Neural progenitor cell (in vitro differentiated cells): ENCODE results near the gene DROSHA. TPM values are rescaled to one million over a fixed set of nuclear protein-coding genes. Genes with fewer than 3 reads are reported as not detected.

Source experiments
- DNase-seq: peaks from one replicate; pipeline ENCODE4 v3.0.0-alpha.2; 2016; ENCODE audit warnings: low spot score
- H2AFZ ChIP-seq: fragments of 200-600 bp; sonication (generic); replicated peaks from 2 replicates; pipeline ENCODE4 v1.6.1; 2016; ENCODE audit warnings: antibody characterized with exemption
- H3F3A ChIP-seq: fragments of 200-600 bp; sonication (generic); 2 replicates; pipeline ENCODE4 v1.6.1; 2016; ENCODE audit warnings: antibody characterized with exemption, low read depth
- H3K27ac ChIP-seq: fragments of 200-600 bp; sonication (generic); 2 replicates; pipeline ENCODE4 v1.5.1; 2016; ENCODE audit warnings: mild to moderate bottlenecking
- H3K27me3 ChIP-seq: fragments of 200-600 bp; sonication (generic); 2 replicates; pipeline ENCODE4 v1.6.1; 2016; ENCODE audit warnings: mild to moderate bottlenecking, moderate library complexity
- H3K36me3 ChIP-seq: fragments of 200-600 bp; sonication (generic); 2 replicates; pipeline ENCODE4 v1.5.1; 2016
- H3K4me1 ChIP-seq: fragments of 200-600 bp; sonication (generic); 2 replicates; pipeline ENCODE4 v1.6.1; 2016; ENCODE audit warnings: mixed run types
- H3K4me2 ChIP-seq: fragments of 200-600 bp; sonication (generic); 2 replicates; pipeline ENCODE4 v1.6.1; 2016
- H3K4me3 ChIP-seq: fragments of 200-600 bp; sonication (generic); 2 replicates; pipeline ENCODE4 v1.5.1; 2016
- H3K79me2 ChIP-seq: fragments of 200-600 bp; sonication (generic); 2 replicates; pipeline ENCODE4 v1.6.1; 2016; ENCODE audit warnings: low read depth
- H3K9ac ChIP-seq: fragments of 200-600 bp; sonication (generic); 2 replicates; pipeline ENCODE4 v1.6.1; 2016
- H3K9me3 ChIP-seq: fragments of 200-600 bp; sonication (generic); 2 replicates; pipeline ENCODE4 v1.5.1; 2016; ENCODE audit warnings: low read depth
- H4K20me1 ChIP-seq: fragments of 200-600 bp; sonication (generic); 2 replicates; pipeline ENCODE4 v1.6.1; 2016; ENCODE audit warnings: low read depth
- H3K27ac Mint-ChIP-seq: 3 replicates; pipeline ENCODE4 v1.8.0; 2021; ENCODE audit warnings: mixed read lengths
- H3K27me3 Mint-ChIP-seq: 2 replicates; pipeline ENCODE4 v1.8.0; 2022; ENCODE audit warnings: low read depth, mild to moderate bottlenecking, inconsistent platforms, moderate library complexity, mixed read lengths; ENCODE audit not compliant: insufficient read depth
- H3K36me3 Mint-ChIP-seq: 3 replicates; pipeline ENCODE4 v1.8.0; 2021; ENCODE audit warnings: mixed read lengths
- H3K4me1 Mint-ChIP-seq: 3 replicates; pipeline ENCODE4 v1.8.0; 2021; ENCODE audit warnings: mixed read lengths
- H3K4me3 Mint-ChIP-seq: 3 replicates; pipeline ENCODE4 v1.8.0; 2021; ENCODE audit warnings: mild to moderate bottlenecking, moderate library complexity, mixed read lengths
- H3K9me3 Mint-ChIP-seq: 3 replicates; pipeline ENCODE4 v1.8.0; 2020; ENCODE audit warnings: mixed read lengths
- EZH2 ChIP-seq: fragments of 200-600 bp; sonication (generic); IDR thresholded peaks from 2 replicates; pipeline ENCODE4 v1.6.1; 2017; ENCODE audit warnings: antibody characterized with exemption, mild to moderate bottlenecking, moderate library complexity
- EZH2phosphoT487 ChIP-seq: fragments of 200-600 bp; sonication (generic); IDR thresholded peaks from 2 replicates; pipeline ENCODE4 v1.6.1; 2017; ENCODE audit warnings: antibody characterized with exemption
- total RNA-seq: library from RNA; depleted of rRNA; stranded (reverse); fragments of >200 nt; gene quantifications from 2 replicates; pipeline ENCODE4 v1.2.3, GENCODE V29; 2015; ENCODE audit warnings: low replicate concordance
- TF ChIP-seq, protein P1 (sequence below): fragments of 200-600 bp; sonication (generic); IDR thresholded peaks from 2 replicates; pipeline ENCODE4 v1.5.1; 2017; ENCODE audit warnings: antibody characterized with exemption, mild to moderate bottlenecking

The DROSHA gene
- total RNA-seq, 1 donor from 2014 or later = 80.3 TPM

DNA sequence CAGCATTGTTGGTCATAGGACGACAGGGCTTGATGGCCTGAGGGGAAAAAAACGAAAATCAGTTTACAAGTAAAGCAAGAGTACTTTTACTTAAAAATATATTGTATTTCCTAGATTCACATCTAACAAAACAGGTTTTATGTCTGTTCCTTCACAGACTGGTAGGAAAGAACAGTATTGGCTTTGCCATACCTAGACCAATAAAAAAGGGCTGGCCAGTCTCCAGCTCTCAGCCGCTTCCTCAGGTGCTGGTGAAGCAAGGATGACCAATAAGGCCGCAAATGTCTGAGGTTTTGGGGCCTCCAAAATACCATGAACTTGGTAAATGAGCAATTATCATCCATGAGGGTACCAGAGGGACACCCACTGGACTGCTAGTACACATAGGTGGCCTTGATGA, 36.6 kb downstream of the DROSHA start:
- H3K27ac ChIP-seq = no peak overlapping the region
- H2AFZ ChIP-seq = no peak overlapping the region
- peaks cover 16% of the 10 kb centered on the region for H3K36me3 ChIP-seq
- Mint-ChIP-seq H3K4me1 (peaks cover 4% of the 10 kb centered on the region), H3K4me3 (no peak overlapping the region), H3K27me3 (peaks cover 2% of the 10 kb centered on the region), H3K27ac (no peak overlapping the region), H3K36me3 (peaks cover 39% of the 10 kb centered on the region), H3K9me3 (no peaks in the 10 kb centered on the region)
- H3K4me1 ChIP-seq = no peaks in the 10 kb centered on the region
- no peak for DNase-seq
- no peaks in the 10 kb centered on the region for H3F3A ChIP-seq
- no peak overlapping the region for H3K4me2 ChIP-seq
- H3K79me2 ChIP-seq = no peaks in the 10 kb centered on the region
- H3K27me3 ChIP-seq = no peaks in the 10 kb centered on the region
- no peak for TF ChIP-seq EZH2phosphoT487
- no peak for TF ChIP-seq EZH2
- no peak overlapping the region for H3K4me3 ChIP-seq
- no peaks in the 10 kb centered on the region for H4K20me1 ChIP-seq
- H3K9ac ChIP-seq = no peak overlapping the region
- H3K9me3 ChIP-seq = no peaks in the 10 kb centered on the region

DNA sequence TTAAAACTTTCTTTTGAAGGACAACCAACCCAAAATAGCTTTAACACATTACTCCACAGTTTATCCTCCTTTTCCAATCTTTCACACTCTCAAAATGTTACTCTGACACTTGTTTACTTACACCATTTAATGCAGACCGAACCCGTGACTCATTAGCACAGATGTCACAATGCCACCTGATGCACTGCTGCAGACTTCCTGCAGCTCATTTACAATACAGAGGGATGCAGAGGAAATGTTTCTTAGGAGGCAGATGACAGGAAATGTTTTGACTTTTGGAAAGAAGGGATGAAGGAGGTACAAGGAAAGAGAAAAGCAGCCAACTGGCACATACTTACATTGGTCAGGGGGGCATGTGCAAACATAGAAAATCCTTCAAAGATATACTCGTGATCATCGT, 39.0 kb downstream of the DROSHA start:
- Histone ChIP-seq H3K27me3 (no peaks in the 10 kb centered on the region), H3K27ac (no peak overlapping the region), H3K4me2 (no peak overlapping the region), H3K9ac (no peak overlapping the region), H2AFZ (no peak overlapping the region), H3K4me1 (no peaks in the 10 kb centered on the region), H3K79me2 (no peaks in the 10 kb centered on the region), H3K9me3 (no peaks in the 10 kb centered on the region), H3K4me3 (no peak overlapping the region), H3K36me3 (peaks cover 18% of the 10 kb centered on the region), H4K20me1 (no peaks in the 10 kb centered on the region), H3F3A (no peaks in the 10 kb centered on the region)
- DNase-seq = no peak
- TF ChIP-seq, protein P1, sequence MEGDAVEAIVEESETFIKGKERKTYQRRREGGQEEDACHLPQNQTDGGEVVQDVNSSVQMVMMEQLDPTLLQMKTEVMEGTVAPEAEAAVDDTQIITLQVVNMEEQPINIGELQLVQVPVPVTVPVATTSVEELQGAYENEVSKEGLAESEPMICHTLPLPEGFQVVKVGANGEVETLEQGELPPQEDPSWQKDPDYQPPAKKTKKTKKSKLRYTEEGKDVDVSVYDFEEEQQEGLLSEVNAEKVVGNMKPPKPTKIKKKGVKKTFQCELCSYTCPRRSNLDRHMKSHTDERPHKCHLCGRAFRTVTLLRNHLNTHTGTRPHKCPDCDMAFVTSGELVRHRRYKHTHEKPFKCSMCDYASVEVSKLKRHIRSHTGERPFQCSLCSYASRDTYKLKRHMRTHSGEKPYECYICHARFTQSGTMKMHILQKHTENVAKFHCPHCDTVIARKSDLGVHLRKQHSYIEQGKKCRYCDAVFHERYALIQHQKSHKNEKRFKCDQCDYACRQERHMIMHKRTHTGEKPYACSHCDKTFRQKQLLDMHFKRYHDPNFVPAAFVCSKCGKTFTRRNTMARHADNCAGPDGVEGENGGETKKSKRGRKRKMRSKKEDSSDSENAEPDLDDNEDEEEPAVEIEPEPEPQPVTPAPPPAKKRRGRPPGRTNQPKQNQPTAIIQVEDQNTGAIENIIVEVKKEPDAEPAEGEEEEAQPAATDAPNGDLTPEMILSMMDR = no peak
- TF ChIP-seq EZH2 (no peak), EZH2phosphoT487 (no peak)
- H3K27ac Mint-ChIP-seq = no peak overlapping the region
- H3K4me3 Mint-ChIP-seq = no peak overlapping the region
- H3K36me3 Mint-ChIP-seq = peaks cover 43% of the 10 kb centered on the region
- peaks cover 2% of the 10 kb centered on the region for H3K27me3 Mint-ChIP-seq
- H3K4me1 Mint-ChIP-seq = peaks cover 4% of the 10 kb centered on the region
- no peaks in the 10 kb centered on the region for H3K9me3 Mint-ChIP-seq

DNA sequence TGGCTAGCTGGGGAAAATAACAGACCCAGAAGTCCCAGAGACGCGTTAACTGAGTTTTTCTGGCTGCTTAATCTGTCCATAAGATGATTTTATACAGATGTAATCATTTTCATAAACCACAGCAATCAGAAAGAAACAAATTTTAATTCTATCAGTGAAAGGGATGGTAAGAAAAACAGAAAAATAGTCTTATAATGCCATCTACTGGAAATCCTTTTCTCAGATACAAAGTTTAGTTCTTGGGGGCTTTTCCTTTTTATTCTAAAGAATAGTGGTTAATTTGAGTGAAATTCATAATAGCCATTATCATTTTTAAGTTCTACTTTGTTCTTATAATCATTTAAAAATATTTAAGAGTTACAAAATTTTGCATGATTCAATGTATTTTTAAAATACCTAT, 44.4 kb downstream of the DROSHA start:
- Histone ChIP-seq H3K4me2 (no peak overlapping the region), H3K9ac (no peak overlapping the region), H3F3A (no peaks in the 10 kb centered on the region), H3K4me3 (no peak overlapping the region), H2AFZ (no peak overlapping the region), H3K27ac (no peak overlapping the region), H3K79me2 (no peaks in the 10 kb centered on the region), H3K4me1 (no peaks in the 10 kb centered on the region), H3K27me3 (no peaks in the 10 kb centered on the region), H4K20me1 (peaks cover 3% of the 10 kb centered on the region), H3K9me3 (no peaks in the 10 kb centered on the region), H3K36me3 (peaks cover 15% of the 10 kb centered on the region)
- Mint-ChIP-seq H3K9me3 (no peaks in the 10 kb centered on the region), H3K4me3 (no peak overlapping the region), H3K27me3 (no peaks in the 10 kb centered on the region), H3K36me3 (peaks cover 30% of the 10 kb centered on the region), H3K27ac (no peak overlapping the region), H3K4me1 (no peaks in the 10 kb centered on the region)
- DNase-seq = no peak
- TF ChIP-seq, protein P1 = peak; percentile 23
- no peak for TF ChIP-seq EZH2phosphoT487

DNA sequence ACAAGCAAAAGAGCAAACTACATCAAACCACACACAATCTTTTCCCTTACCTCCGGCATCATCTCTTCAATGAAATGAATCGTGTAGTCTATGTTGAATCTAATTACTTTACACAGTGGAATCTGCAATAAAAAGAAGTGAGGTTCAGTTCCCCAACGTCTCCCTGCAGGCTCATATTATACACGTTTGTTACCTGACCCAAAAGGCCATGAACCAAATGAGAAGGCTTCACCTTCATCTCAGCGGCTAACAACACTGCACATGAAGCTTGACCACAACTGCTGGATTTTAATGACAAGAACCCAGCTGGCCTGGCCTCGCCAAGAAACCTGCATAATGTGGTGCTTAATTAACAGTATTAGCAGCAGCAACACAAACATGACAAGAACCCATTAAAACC, 45.5 kb downstream of the DROSHA start:
- no peaks in the 10 kb centered on the region for H3K79me2 ChIP-seq
- H3K36me3 ChIP-seq = peaks cover 15% of the 10 kb centered on the region
- no peaks in the 10 kb centered on the region for H3K9me3 Mint-ChIP-seq
- no peak for TF ChIP-seq EZH2phosphoT487
- TF ChIP-seq, protein P1 = no peak
- TF ChIP-seq EZH2 = no peak
- no peaks in the 10 kb centered on the region for H3K9me3 ChIP-seq
- H3K27me3 Mint-ChIP-seq = no peaks in the 10 kb centered on the region
- H3K27ac ChIP-seq = no peak overlapping the region
- H3K4me3 Mint-ChIP-seq = no peak overlapping the region
- no peak overlapping the region for H3K4me2 ChIP-seq
- no peak overlapping the region for H2AFZ ChIP-seq
- H3F3A ChIP-seq = no peaks in the 10 kb centered on the region
- peaks cover 3% of the 10 kb centered on the region for H4K20me1 ChIP-seq
- no peak for DNase-seq
- H3K27me3 ChIP-seq = no peaks in the 10 kb centered on the region
- no peak overlapping the region for H3K27ac Mint-ChIP-seq
- H3K36me3 Mint-ChIP-seq = peaks cover 30% of the 10 kb centered on the region
- H3K4me3 ChIP-seq = no peak overlapping the region
- no peak overlapping the region for H3K9ac ChIP-seq
- H3K4me1 Mint-ChIP-seq = no peaks in the 10 kb centered on the region
- no peaks in the 10 kb centered on the region for H3K4me1 ChIP-seq
